ENCODE results near the gene GMPPB. TPM values are rescaled to one million over a fixed set of nuclear protein-coding genes. Genes with fewer than 3 reads are reported as not detected.
"Not testable (repeated sequence)": the region's sequence is repeated elsewhere in the genome, so short reads cannot be mapped to it uniquely, and the experiment has no call there.

GMPPB gene
- total RNA-seq, 1 donor from 2014 or later = 51.9 TPM

DNA sequence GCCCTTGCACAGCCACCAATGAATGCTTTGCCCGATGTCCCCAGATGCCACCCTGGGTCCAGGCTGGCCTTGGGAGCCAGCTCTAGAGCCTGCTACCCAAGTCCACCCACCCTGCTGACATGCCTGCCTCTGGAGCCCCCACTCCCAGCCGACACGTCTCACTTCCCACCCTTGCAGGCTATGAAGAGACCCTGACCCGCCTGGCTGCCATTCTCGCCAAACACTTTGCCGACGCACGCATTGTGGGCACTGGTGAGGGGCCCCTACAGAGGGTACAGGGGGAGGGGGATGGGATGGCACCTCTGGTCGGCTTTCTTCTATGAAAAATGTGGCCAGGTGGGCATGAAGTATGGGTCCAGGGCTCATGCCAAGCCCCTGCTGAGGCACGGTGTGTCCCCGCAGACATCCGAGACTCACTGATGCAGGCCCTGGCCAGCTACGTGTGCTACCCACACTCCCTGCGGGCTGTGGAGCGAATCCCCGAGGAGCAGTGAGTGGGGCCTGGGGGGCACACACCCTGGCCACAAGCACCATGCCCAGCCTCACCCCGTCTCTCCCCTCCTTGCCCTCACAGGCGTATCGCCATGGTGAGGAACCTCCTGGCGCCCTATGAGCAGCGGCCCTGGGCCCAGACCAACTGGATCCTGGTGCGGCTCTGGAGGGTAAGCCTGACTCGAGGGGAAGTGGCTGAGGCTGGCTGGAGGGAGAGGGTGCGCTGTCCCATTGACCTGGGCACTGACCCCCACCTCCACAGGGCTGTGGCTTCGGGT is 10.2 kb downstream of the GMPPB start:
- DNase-seq (ENCODE audit: low spot score) = no peak

- DNase-seq (ENCODE audit: low spot score) = no peak
Measured at GRCh38 chr3:49712631-49713317, 11.0 kb downstream of the GMPPB start.

DNA sequence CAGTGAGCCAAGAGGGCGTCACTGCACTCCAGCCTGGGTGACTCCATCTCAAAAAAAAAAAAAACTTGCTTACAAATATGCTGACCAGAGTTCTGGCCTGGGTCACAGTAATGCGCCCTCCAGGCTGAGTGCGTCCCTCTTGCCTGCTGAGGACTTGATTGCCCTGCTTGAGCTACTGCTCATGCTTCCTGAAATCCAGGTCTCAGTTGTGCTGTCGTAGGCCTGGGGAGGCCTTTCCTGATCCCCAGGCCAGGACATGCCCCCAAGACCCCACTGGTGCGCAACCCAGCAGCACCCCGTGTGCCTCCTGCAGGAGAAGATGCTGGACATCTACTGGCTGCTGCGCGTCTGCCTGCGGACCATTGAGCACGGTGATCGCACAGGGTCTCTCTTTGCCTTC is 11.6 kb downstream of the GMPPB start:
- DNase-seq (ENCODE audit: low spot score) = no peak

GRCh38 chr3:49711489-49711888 is 12.3 kb downstream of the GMPPB start:
- DNase-seq (ENCODE audit: low spot score) = no peak

DNA sequence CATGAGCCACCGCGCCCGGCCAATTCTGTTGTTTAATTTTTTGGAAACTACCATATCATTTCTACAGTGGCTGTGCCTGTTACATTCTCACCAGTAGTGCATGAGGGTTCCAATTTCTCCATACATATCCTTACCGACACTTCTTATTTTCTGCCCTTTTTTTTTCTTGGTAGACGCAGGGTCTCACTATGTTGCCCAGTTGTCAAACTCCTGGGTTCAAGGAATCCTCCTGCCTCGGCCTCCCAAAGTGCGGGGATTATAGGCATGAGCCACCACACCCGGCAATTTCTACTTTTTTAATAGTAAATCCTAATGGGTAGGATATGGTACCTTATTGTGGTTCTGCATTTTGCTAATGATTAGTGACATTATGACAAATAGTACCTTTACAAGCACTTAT is 13.9 kb downstream of the GMPPB start:
- no peak for DNase-seq (ENCODE audit: low spot score)

DNA sequence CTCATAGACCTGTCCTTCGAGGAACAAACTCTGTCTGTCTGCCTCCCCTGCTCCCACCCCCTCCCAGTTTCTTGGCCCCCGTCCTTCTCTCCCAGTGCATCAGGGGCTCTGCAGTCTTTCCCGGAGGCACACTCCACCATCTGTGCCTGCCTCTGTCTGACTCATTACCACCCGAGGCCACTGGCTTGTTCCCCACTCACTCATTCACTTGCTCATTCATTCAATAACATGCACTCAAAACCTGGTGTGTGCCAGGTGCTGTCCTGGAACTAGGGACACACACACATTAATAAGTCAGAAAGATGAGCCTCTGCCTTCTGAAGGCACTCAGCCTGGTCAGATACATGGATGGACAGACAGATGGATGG is 16.7 kb downstream of the GMPPB start:
- no peak for DNase-seq (ENCODE audit: low spot score)

GRCh38 chr3:49706456-49707112 is 17.2 kb downstream of the GMPPB start:
- no peak for DNase-seq (ENCODE audit: low spot score)

- DNase-seq (ENCODE audit: low spot score) = no peak
Measured at GRCh38 chr3:49705390-49705960, 18.3 kb downstream of the GMPPB start.

GRCh38 chr3:49704629-49705028 is 19.1 kb downstream of the GMPPB start:
- no peak for DNase-seq (ENCODE audit: low spot score)

GRCh38 chr3:49703956-49704355 is 19.8 kb downstream of the GMPPB start:
- no peak for DNase-seq (ENCODE audit: low spot score)

DNA sequence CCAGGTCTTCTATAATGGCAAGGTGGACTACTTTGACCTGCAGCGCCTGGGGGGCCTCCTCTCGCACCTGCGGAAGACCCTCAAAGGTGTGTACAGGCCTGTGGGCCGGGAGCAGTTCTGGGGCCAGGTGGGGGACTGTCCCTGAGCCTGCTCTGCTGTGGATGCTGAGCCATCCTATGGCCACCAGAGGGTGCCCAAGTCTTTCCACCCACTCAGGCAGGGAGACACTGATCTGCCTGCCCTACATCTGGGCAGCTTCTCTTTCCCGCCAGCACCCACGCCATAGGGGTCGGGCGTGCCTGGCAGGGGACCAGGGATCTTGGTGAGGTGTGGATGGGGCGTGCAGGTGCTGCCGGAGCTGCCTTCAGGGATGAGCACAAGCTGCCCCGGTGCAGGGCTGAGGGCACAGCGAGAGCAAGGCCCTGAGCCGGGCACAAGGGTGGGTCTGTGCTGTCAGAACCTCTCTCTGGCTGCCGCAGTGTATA is 20.3 kb downstream of the GMPPB start:
- peak; percentile 66 for DNase-seq (ENCODE audit: low spot score)

DNA sequence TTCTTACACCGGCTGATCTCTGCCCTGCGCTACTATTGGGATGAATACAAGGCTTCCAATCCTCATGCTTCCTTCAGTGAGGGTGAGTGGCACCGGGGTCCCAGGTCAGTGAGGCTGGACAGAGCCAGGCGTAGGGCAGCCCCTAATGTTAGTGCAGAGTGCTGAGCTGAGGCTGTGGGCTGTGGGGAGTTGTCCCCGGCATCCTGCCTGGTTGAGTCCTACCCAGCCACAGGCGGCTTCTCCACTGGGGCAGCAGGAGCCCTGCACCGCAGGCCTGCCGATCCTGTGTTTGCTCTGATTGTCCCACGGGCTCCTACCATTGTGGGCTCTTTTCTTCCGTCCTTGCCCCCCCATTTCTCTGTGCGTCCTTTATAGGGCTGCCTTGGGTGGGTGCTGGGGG is 21.1 kb downstream of the GMPPB start:
- no peak for DNase-seq (ENCODE audit: low spot score)

- DNase-seq (ENCODE audit: low spot score) = no peak
Measured at GRCh38 chr3:49701388-49702077, 22.2 kb downstream of the GMPPB start.

DNA sequence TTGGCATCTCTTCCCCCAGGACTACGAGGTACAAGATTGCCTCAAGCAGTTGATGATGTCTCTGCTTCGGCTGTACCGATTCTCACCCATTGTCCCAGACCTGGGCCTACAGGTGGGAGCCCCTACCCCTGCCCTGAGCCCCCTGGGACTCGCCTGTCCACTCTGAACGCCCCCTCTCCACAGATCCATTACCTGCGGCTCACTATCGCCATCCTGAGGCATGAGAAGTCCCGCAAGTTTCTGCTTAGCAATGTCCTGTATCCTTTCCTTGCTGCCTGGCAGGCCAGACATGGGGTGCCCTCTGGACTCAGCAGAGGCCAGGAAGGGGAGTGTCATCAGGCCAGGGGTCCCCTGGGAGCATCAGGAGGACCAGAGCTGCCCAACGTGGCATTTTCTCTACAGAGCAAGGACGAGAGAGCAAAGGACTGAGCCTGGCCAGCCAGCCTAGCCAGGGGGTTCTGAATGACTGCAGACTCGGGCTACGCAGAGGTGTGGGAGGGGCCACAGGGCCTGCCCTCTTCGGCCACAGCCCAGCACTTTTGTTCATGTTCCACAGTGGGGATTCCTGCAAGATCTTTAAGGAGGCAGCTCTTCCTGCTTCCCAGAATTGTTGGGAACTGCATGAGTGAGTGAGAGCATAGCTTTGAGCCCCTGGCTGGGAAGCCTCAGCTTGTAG is 23.2 kb downstream of the GMPPB start:
- no peak for DNase-seq (ENCODE audit: low spot score)

GRCh38 chr3:49700014-49700413 is 23.7 kb downstream of the GMPPB start:
- DNase-seq (ENCODE audit: low spot score) = no peak

- DNase-seq (ENCODE audit: low spot score) = peak; percentile 40
Measured at GRCh38 chr3:49699281-49699979, 24.3 kb downstream of the GMPPB start.

- not testable (repeated sequence) for DNase-seq (ENCODE audit: low spot score)
Measured at GRCh38 chr3:49695350-49696015, 28.3 kb downstream of the GMPPB start.

DNA sequence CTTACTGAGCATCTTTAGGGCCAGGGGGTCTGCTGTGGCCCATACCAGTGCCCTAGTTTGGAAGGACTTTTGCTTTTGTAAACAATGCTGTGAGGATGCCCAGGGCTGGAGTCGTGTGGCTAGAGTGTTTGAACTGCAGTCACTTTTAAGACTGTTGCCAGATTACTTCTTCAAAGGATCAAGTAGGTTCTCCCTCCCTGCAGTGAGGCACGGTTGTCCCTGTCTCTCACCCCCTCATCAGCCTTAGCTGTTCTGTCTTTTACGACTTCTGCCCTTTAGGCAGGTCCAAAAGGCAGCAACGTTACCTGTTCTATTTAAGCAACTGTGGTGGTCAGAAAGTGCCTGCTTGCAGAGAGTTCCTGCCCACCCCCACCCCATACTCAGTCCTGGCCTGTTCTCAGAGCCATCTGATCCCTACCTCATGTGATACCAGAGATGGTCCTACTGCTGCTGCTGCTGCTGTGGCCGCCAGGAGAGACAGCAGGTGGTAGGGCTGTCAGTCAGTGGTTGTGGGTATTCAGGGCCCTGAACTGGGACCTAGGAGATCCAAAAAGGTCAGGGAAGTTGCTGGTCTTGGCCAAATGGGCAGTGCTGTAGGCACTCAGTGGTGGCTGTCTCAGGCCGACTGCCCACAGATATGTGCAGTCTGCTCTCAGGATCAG is 29.2 kb downstream of the GMPPB start:
- not testable (repeated sequence) for DNase-seq (ENCODE audit: low spot score)

GRCh38 chr3:49691481-49691880 is 32.3 kb downstream of the GMPPB start:
- peak; percentile 27 for DNase-seq (ENCODE audit: low spot score)
